RWPE2 (cell line): ENCODE data around the gene SPINK2.

ENCODE experiments used
- ATAC-seq: fragments of 200-7000 bp; cut with Tn5 transposase; 3 replicates; pipeline ENCODE4 v1.9.1; 2021; ENCODE audit warnings: low read depth
- DNase-seq: peaks from one replicate; pipeline ENCODE4 v3.0.0-alpha.2; 2020; ENCODE audit warnings: low spot score
- H3K27ac ChIP-seq: fragments of 450-650 bp; 2 replicates; pipeline ENCODE4 v1.5.1; 2017; ENCODE audit warnings: mild to moderate bottlenecking; ENCODE audit not compliant: poor library complexity, severe bottlenecking
- H3K27me3 ChIP-seq: fragments of 250-450 bp; sonication (Bioruptor Pico); 2 replicates; pipeline ENCODE4 v1.5.1; 2021; ENCODE audit warnings: mild to moderate bottlenecking, moderate library complexity; ENCODE audit not compliant: insufficient read depth, poor library complexity, severe bottlenecking
- H3K36me3 ChIP-seq: fragments of 250-450 bp; sonication (Bioruptor Pico); 2 replicates; pipeline ENCODE4 v1.5.1; 2020; ENCODE audit warnings: low read depth, mild to moderate bottlenecking, moderate library complexity
- H3K4me1 ChIP-seq: fragments of 250-450 bp; sonication (Bioruptor Pico); 2 replicates; pipeline ENCODE4 v1.5.1; 2021; ENCODE audit warnings: mild to moderate bottlenecking, moderate library complexity; ENCODE audit not compliant: insufficient read depth, poor library complexity, severe bottlenecking
- H3K4me3 ChIP-seq: fragments of 250-450 bp; sonication (Bioruptor Pico); 2 replicates; pipeline ENCODE4 v1.5.1; 2021; ENCODE audit warnings: mild to moderate bottlenecking, moderate library complexity; ENCODE audit not compliant: severe bottlenecking
- H3K9me3 ChIP-seq: fragments of 250-450 bp; sonication (Bioruptor Pico); 2 replicates; pipeline ENCODE4 v1.5.1; 2021; ENCODE audit warnings: mild to moderate bottlenecking, moderate library complexity; ENCODE audit not compliant: severe bottlenecking
- TF ChIP-seq, protein P1 (sequence below): fragments of 450-650 bp; IDR thresholded peaks from one replicate; pipeline ENCODE4 v1.5.1; 2017; ENCODE audit warnings: mild to moderate bottlenecking, moderate library complexity; ENCODE audit not compliant: poor library complexity, severe bottlenecking

The SPINK2 gene

DNA sequence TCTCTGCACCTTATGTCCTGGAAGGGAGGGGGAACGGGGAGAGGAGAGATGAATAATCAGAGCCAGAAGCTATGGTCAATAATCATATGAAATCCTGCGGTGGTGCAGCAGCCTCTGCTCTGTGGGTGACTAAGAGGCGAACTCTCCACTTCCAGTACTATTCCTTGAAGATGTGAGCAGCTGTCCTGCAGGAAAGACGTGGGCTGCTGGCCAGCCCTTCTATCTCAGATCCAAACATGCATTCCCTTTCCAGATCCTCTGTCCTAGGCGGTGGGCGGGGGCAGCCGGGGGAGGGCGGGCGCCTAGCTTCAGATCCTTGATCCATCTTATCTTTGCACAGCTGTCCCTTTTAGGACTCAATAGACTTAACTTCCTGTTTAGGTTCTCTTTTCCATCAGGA is 34.5 kb downstream of the SPINK2 start:
- H3K9me3 ChIP-seq = no peaks in the 10 kb centered on the region
- H3K36me3 ChIP-seq = no peaks in the 10 kb centered on the region
- H3K4me3 ChIP-seq = no peak overlapping the region
- TF ChIP-seq, protein P1, sequence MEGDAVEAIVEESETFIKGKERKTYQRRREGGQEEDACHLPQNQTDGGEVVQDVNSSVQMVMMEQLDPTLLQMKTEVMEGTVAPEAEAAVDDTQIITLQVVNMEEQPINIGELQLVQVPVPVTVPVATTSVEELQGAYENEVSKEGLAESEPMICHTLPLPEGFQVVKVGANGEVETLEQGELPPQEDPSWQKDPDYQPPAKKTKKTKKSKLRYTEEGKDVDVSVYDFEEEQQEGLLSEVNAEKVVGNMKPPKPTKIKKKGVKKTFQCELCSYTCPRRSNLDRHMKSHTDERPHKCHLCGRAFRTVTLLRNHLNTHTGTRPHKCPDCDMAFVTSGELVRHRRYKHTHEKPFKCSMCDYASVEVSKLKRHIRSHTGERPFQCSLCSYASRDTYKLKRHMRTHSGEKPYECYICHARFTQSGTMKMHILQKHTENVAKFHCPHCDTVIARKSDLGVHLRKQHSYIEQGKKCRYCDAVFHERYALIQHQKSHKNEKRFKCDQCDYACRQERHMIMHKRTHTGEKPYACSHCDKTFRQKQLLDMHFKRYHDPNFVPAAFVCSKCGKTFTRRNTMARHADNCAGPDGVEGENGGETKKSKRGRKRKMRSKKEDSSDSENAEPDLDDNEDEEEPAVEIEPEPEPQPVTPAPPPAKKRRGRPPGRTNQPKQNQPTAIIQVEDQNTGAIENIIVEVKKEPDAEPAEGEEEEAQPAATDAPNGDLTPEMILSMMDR = no peak
- DNase-seq (no peak), ATAC-seq (peak; percentile 87)
- peaks cover 2% of the 10 kb centered on the region for H3K4me1 ChIP-seq
- no peaks in the 10 kb centered on the region for H3K27me3 ChIP-seq
- no peak overlapping the region for H3K27ac ChIP-seq

DNA sequence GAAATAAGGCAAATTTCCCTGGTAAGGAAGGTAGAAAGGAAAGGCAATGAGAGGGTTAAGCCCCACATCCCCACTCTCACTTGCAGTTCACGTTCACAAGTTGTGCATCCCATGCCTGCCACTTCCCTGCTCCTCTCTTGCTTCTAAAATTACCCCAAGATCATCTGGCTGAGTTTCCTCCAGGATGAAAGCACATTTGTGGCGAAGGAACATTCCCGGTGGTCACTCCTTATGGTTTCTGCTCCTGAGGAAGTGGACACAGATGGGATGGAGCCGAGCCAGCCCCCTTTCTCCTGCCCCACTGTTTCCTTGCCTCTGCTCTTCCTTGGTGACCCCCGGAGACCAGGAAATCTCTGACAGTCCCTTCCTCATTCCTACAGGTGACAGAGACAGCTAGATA is 37.5 kb downstream of the SPINK2 start:
- H3K9me3 ChIP-seq = no peaks in the 10 kb centered on the region
- no peak overlapping the region for H3K4me3 ChIP-seq
- peaks cover 2% of the 10 kb centered on the region for H3K4me1 ChIP-seq
- H3K36me3 ChIP-seq = no peaks in the 10 kb centered on the region
- ATAC-seq = no peak
- TF ChIP-seq, protein P1 = no peak
- no peak for DNase-seq
- H3K27me3 ChIP-seq = no peaks in the 10 kb centered on the region
- no peak overlapping the region for H3K27ac ChIP-seq

DNA sequence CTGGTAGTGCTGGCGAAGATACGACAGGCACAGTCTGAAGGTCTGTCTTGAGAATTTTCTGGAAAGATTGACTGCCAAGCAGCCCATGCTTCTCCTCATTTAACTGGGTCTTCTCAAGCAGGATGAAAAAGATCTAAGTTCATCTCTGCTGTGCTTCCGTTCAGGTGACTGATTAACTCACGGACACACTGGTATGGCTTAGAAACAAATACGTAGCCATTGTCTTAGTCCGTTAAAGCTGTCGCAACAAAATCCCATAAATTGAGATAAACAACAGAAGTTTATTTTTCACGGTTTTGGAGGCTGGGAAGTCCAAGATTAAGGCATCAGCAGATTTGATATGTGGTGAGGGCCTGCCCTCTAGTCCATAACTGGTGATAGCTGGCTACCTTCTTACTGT is 39.5 kb downstream of the SPINK2 start:
- H3K4me1 ChIP-seq = peaks cover 2% of the 10 kb centered on the region
- no peaks in the 10 kb centered on the region for H3K9me3 ChIP-seq
- H3K36me3 ChIP-seq = no peaks in the 10 kb centered on the region
- TF ChIP-seq, protein P1 = no peak
- no peak overlapping the region for H3K27ac ChIP-seq
- DNase-seq = no peak
- no peak overlapping the region for H3K4me3 ChIP-seq
- H3K27me3 ChIP-seq = no peaks in the 10 kb centered on the region
- no peak for ATAC-seq

- DNase-seq (no peak), ATAC-seq (no peak)
- Histone ChIP-seq H3K4me1 (no peaks in the 10 kb centered on the region), H3K27ac (no peak overlapping the region), H3K9me3 (no peaks in the 10 kb centered on the region), H3K4me3 (no peak overlapping the region), H3K36me3 (no peaks in the 10 kb centered on the region), H3K27me3 (no peaks in the 10 kb centered on the region)
- TF ChIP-seq, protein P1 = no peak
Measured at GRCh38 chr4:56773346-56773745, 48.2 kb downstream of the SPINK2 start.

- TF ChIP-seq, protein P1 = no peak
- H3K4me3 ChIP-seq = no peak overlapping the region
- no peak overlapping the region for H3K27ac ChIP-seq
- DNase-seq = no peak
- H3K4me1 ChIP-seq = no peaks in the 10 kb centered on the region
- H3K9me3 ChIP-seq = no peaks in the 10 kb centered on the region
- H3K27me3 ChIP-seq = no peaks in the 10 kb centered on the region
- no peaks in the 10 kb centered on the region for H3K36me3 ChIP-seq
- ATAC-seq = no peak
Measured at GRCh38 chr4:56772134-56772533, 49.4 kb downstream of the SPINK2 start.
